Central memory CD4-positive, alpha-beta T cell (primary cell): ENCODE results near the gene ADAMTS7.
A peak's percentile ranks its signal among the peaks of the same experiment; 100 is the strongest.

ENCODE experiments used
- DNase-seq: peaks from one replicate; pipeline ENCODE4 v3.0.0; 2022

The ADAMTS7 gene

DNA sequence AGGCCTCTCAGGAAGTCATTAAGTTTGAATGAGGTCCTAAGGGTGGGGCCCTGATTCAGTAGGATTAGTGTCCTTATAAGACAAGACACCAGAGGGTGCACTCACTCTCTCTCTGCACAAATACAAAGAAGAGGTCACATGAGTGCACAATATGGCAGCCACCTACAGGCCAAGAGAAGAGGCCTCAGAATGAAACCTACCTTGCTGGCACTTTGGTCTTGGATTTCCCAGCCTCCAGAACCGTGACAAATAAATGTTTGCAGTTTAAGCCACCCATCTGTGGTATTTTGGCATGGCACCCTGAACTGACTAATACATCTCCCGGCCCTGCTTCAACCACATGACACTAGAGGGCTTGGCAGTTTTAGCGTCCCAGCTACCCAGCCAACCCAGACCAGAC, 96.4 kb downstream of the ADAMTS7 start:
- DNase-seq = no peak

GRCh38 chr15:78712797-78713515, 98.3 kb downstream of the ADAMTS7 start:
- DNase-seq = no peak

- DNase-seq = no peak
These were observed 99.6 kb downstream of the ADAMTS7 start for GRCh38 chr15:78711638-78712037.

DNA sequence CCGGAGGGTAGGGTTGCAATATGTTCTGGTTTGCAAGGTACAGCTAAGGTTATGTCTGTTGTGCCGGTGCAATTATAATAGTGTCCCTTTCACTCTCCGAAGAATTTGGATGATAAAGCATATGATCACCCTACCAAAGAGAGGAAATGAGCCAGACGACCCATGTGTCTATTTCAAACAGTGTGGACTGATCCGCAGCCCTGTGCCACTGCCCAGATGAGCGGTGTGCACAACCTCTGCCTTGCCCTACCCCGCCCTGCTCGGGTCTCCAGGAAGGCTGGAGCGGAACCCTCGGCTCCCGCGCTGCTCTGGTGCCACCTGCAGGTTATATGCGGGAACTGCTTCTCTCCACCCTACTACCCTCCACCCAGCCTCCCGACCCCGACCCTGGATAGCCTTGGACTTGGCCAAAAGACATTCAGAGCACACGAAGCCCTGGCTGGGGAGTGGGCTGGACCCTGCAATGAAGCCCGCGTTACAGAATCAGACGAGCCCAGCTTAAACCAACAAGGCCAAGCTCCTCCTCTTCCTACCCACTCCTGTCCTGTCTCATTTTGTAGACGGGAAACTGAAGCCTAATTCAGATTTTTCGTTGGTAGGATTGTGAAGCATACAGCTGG, 101.9 kb downstream of the ADAMTS7 start:
- peak; percentile 42 for DNase-seq
